ENCODE measurements around the gene ALK.

Gene ALK

DNA sequence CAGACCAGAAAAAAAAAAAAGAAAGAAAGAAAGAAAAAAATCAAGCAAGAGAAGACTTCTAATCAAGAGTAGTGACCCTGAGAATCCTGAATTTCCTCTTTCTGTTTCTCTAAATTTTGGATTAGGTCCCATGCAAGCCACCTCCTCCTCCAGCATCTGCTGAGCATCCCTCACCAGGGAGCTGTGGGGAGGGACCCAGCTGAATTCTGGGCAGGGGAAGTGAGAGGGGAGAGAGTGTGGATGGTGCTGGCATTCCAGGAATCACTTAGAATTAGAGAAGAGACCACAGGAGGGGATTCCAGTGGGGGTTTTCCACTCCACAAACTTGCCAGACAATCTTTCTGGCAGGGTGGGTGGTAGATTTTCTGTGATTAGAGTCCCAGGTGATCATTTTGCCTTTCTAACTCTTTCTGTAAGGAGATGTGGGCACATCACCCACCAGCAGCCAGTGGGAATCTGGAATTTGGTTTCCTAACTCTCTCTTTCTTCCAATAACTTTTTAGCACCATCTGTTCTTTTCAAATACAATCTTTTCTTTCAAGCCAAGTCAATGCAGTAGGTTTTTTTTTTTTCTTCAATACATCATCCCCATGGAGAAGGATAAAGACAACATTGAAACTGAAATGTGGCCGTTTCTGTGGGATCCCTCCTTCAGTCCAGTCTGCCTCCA is 526.9 kb downstream of the ALK start:
- no peak for DNase-seq

DNA sequence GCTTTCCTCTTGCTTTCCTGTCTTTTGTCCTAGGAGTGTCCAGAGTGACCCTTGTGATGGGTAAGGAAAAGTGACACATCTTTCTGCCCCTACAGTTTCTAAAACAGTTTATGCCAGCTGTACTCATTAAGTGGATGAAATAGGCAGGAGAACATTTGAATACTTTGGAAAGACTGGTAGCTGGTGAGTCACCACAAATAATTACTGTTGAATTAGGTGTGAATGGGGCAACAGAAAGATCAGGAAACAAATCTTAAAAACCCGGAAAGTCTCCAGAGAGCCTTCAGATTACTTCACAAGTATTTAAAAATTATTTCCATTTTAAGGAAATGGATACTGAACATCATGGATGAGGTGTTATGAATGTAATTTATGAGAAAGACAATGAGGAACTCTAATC is 527.7 kb downstream of the ALK start:
- DNase-seq: no peak

DNA sequence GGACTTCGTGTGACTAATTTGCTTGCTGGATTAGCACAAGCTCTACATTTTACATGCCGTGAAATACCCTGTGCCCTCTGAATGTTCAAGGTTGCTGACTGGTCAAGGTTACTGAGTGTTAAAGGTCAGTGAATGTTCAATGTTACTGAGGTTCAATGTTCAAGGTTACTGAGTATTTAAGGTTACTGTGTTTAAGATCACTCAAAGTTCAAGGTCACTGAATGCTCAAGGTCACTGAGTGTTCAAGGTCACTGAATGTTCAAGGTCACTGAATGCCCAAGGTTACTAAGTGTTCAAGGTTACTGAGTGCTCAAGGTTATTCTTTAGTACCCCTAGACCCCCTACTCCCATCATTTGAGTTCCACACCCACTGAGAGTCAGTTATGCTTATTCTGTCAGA is 528.6 kb downstream of the ALK start:
- DNase-seq: no peak

DNA sequence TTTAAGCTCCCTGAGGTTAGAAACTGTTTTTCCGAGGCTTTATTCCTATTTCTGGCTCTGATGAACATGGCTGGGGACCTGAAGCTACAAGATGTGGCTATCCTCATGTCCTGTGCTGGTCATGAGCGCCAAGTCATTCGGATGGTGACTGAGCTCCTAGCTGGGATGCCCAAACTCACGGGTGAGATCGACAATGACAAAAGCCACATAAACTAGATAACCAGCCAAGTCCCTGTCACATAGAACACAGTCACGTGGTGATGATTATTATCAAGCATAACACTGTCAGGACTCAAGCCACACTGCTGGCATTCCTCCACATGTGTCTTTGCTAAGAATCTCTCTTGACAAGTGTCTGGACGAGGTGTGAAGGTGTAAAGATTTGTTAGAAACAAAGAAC is 531.2 kb downstream of the ALK start:
- DNase-seq: no peak

DNA sequence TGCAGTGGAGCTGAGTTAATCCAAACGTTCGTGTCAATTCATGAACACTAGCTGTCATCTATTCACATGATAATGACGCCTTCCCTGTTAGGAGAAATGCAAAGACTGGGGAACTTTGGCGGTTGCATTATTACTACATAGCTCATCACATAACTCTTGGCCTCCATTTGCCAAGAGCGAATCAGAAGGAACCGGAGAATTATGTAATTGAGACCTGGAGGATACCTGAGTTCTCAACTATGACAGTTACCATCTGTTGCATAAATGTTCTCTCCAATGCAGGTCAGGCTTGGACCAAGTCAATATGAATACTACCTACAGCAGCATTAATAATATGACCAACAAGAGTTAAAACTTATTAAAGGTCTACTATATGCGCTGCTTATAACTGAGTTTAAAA is 531.7 kb downstream of the ALK start:
- no peak for DNase-seq

DNA sequence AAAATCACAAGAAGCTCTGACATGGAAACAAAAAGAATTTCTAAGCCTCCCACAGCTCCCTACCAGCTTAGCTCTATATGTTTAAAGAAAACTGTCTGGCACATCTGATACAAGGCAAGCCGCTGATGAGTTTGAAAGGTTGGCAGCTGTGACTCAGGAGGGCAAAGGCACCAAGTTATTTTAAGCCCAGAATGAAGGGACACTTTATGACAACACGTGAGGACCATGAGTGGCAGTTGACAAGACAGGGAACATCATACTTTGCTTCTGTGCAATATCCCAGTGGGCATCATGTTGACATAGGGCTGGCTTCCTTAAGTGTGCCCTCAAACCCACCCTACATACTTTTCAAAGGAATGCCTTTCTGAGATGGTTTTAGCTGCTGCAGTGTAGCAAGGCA is 533.3 kb downstream of the ALK start:
- no peak for DNase-seq

DNA sequence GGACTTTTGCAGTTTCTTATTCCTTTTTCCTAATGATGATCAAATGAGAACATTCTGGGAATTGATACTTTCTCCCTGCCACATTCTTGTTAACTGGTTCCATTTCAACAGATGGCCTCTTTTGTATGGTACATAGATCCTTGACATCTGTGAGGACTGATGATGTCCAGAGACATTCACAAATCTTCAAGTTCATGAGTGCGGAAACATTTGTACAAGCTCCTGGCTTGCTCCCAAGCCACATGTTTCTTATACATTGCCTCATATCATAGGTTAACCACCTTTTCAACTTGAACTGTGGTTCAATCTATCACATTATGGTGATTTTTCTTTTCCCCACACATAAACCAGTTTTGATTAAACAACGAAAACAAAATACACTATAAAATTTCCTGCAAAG is 538.9 kb downstream of the ALK start:
- no peak for DNase-seq

DNA sequence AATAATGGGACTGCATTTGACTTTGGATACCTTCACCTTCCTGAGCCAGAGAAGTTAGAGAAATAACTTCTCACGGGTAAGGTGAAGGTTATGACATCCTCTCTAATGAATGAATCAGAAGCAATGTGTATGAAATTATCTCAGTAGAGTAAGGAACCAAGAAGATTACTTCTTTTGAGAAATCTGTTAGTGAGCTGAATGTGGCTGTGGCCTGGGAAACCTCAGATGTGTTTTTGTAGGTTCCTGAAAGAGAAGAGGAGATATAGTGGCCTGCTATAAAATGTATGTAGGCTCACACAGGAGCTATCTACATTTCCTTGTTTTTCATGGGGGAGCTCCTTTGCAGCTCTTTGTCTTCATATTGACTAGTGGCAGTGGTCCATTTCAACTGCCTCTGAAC is 543.6 kb downstream of the ALK start:
- no peak for DNase-seq

DNA sequence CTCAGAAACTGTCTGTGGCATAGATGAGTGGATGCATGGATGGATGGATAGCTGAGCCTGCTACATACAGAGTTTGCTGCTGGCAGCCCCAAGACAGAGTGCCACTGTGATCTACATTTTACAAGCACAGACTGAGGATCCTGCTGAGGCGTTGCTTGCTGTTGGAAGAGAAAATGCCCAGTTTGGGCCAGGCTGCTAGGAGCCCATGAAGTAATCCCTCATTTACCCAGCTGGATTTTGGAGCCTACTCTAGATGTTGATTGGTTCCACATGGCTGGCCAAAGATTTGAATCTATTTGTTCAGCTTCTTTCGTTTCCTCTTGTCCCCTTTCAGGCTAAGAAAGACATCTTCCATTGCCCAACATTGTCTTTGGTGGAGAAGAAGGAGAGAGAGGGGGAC is 544.8 kb downstream of the ALK start:
- no peak for DNase-seq

DNA sequence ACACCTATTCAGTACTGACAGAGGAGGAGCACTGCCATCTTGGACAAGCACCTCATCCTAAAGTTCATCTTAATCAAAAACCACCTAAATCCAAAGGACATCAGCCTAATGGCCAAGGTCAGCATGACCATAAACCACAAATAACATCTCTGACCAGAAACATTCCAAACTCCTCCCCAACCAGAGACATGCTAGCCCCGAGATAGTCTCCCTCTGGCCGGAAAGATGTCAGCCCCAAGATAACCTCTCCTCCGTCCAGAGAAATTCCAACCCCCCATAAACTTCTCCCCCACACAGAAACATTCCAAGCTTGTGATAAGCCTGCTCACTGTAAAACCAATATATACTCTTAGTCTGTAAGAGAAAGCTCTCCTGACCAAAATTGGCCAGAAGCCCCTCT is 545.5 kb downstream of the ALK start:
- DNase-seq: no peak

DNA sequence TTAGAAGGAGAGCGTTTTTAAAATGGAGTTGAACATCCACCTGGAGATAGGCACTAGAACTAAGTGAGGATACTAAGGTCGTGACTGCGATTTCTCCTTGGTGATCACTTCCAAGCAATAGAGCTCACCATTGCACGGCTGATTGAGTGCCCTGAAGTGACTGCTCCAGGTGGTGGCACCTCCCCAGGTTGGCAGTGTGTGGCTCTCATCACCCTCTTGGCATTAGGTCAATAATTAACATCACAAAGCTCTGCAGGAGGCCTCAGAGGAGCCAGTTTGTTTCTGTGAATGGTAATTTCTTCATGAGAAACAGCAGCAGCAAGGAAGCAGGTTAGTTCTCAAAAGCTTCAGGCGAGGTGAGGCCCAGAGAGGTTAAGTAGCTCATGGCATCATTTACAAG is 546.6 kb downstream of the ALK start:
- DNase-seq: peak; percentile 33

DNA sequence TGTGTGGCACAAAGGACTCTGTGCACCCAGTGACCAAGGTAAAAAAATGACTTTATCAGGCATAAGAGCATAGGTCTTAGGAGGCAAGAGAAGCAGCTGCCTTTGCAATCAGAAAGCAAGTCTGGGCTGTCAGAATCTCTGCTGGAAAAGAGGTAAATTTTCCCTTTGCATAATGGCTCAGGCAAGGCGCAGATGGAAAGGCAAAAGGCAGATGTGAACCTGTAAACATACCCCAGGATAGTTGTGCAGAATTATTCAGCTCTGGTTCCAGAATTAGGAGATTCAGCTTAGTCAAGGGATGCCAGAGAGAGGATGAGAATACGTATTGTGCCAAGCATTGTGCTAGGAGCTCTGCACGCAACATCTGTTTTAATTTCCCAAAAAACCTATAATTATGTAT is 547.5 kb downstream of the ALK start:
- DNase-seq: no peak

DNA sequence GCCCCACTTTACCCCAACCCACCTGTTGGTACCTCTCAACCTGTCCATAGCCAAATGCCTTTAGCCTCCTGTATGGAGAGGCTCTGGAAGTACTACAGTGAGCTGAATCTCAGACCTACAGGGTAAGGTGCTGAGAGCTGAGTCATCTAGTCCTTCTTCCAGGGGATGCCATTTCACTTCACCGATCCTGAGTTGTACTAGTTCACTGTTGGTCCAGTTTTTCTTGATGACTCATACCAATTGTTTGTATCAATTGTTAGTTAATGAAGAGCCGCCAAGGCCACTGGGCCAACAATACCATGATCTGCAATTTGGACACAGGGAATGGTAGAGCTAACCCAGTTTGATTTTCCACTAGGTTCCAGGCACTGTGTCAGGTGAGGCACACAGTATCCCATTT is 549.2 kb downstream of the ALK start:
- no peak for DNase-seq

DNA sequence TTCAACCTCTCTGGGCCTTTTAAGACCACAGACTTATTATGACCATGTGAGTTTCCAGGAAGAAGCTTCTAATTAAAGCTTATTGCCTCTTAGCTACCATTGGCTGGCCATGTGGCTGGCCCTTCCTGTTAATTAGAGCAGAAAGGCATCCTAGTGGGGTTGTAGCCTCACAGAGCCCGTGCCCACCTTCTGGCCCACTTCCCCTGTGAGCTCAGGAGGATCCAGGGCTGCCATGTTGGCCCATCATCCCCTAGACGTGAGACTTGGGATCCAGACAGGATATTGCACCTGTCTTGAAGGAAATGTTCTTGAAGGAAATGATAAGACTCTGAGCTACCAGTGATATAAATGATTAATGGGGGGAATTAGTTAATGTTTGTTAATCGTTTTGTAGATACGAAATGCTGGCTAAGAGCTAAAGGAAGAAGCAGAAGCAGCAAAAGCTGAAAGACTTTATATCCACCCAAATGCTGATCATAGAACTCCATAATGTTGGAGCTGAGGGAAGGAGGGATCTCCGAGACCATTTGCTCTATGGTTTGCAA is 550.7 kb downstream of the ALK start:
- no peak for DNase-seq

DNA sequence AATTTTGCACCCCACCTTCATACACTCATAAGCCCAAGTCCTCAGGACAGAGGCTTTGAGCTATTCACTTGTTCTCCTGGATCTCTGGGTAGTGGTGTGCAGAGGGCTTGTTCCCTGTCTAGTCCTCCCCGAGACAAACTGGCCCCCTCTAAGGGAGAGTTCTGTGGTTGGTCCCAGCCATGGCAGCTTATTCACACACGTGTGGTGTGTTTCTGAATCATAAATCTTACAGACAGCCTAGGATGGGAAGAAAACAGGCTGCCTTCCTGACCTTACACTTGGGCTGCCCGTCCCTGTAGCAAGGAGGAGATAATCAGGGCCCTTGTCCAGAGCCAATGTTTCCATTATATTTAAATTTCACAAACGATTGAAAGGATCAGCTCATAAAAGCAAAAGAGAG is 551.2 kb downstream of the ALK start:
- no peak for DNase-seq

DNA sequence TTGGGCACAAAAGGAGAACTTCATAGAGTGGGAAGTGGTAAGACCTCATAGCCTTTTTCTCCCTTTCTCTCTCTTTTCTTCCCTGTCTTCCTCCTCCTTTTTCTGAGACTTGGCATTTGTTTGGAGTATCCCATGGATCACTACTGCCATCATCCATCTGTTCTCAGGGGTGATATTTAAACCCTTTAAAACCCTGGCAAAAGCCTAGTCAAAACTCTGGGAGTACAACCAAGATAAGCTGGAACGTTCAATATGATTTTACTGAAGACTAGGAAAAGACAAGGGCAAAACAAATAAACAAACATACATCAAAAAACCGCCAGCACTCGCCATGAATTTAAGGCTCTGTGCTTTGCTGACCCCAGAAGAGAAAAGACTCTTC is 552.7 kb downstream of the ALK start:
- no peak for DNase-seq

DNA sequence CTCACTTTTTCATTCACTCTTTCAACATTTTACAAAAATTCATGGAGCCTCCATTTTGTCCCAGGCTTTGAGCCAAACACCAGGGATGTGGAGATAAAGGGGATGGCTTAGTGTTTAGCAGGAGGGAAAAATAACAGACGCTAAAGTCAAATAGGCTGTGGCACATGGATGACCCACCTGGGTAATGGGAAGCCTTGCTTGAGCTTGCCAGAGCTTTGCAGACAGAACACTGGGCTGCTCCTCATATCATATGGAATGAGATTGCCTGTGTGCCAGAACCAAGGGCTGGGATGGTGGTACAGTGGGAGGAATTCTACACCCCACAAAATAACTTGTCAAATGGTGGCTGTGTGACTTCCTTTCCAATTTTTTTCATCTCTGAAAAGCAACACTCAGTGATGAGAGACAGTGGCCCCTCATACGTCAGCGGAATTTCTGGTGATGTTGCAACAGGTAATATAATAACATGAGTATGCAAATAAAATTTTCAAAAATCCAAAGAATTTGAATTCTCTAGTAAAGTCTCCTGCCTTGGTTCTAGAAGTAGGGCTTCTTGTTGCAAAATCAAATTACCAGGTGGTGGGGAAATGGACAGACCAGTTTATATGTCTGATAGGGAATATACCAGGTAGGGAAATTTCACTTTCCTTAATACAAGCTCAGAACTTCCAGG is 553.3 kb downstream of the ALK start:
- DNase-seq: no peak

DNA sequence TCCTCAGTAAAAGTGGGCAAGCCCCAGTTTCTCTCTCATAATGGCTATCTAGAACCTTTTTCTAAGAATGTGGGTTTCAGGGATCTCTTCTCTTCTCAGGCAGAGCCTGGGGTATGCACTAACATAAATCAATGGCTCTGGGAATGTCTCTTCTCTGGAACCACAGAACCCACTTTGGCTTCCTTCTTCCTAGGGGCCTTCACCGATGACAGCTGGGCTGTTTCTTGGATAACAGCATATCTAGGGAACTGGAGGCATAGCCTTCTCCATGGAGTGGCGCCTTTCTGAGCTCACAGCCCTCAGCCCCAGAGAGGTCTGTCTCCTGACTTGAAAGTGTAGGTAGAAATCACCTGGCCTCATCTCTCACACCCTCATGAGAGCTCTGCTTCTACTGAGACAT is 558.3 kb downstream of the ALK start:
- no peak for DNase-seq

DNA sequence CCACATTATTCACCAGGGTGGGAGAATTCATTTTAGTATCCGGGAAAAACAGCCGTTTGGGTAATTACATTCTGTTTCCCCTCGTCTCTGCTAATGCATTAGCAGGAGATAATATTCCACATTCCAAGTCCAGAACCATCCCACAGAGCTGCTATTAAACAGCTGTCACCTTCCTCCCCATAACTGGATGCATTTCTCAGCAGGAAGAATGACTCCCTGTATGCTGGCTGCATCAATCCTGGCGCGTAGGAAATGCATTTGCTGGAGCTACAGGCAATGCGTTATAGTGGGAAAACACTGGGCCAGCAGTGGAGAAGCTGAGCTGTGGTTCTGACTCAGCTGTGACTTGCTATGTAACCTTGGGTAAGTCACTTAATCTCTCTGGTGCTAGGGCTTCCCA is 560.2 kb downstream of the ALK start:
- DNase-seq: no peak

DNA sequence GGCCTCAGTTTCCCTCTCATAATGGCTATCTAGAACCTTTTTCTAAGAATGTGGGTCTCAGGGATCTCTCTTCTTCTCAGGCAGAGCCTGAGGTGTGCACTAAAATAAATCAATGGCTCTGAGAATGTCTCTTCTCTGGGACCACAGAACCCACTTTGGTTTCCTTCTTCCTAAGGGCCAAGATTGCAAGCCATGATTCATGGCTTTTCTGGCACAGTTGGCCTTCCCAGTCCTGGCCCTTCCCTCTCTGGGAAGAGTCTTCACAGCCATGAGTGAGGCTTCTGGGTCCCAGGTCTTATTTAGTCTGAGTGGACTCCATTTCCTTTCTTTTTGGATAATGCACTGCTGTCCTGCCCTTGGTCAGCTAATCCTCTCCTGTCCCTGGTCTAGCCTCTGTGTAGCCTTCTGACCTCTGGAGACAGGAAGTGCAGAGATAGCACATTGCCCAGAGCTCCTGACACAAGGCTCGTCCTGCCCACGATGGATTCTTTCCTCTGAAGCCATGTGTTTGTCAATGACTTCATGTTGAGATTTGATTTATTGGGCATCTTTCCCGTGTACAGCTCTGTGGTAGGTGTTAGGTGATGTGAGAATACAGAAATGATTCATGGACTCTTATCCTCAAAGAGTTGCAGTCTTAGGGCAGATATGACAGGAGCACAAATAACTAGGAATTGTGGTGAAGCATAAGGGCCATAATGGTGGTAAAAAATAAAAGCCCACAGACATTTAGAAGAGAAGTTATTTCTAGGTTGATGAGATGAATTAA is 561.2 kb downstream of the ALK start:
- no peak for DNase-seq

DNA sequence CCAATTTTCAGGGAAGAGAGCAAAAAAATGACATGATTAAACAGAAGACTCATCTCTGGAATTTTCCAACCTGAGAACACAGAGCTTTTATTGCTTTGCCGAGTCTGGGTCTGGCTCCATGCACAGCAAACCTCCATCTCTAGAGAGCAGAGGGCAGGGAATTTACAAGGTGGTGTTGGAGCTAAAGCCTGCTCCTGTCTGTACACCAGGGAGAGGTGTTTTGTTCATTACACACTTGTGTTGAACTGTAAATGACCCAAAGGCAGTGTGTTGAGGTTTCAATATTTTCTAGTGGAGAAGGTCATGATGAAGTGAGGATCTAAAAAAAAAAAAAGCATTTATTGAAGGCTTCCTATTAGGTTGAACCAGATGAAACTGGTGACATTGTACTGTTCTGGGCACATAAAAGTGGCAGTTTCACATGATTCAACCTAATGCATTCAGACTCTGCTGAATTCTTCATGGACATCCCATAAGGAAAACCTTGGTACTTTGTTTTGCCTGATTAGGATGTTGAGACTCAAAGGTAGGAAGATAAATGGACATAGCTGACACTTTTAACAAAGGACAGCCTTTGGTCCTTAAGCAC is 567.9 kb downstream of the ALK start:
- no peak for DNase-seq

DNA sequence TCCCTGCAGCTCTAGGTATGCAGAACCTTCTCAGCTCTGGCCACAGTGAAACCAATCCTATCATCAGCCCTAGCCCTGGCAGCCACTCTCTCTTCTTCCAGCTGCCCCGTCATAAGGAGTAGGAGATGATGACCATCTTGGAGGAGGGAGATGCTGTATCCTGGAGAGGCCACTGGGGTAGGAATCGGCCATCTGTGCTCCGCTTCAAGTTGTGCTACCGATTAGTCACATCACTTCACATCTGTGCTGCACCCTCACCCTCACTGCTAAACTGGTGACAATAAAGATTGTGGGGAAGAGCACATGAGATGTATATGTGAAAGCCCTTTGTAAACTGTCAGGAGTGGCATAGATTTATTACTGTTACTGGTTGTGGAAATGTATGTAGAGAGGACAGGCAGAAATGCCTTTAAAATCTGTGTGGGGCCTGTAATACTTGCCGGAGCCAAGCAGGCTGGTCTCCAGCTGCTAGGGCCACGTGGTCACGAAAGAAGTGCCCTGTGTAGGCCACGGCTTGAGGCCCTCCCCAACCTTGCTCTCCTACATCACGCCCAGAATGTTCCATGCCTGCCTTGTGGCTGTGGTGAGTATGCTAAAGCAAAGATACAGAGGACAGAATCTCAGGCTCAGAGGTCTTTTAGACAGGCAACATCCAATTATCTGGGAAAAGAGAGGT is 569.3 kb downstream of the ALK start:
- DNase-seq: no peak

DNA sequence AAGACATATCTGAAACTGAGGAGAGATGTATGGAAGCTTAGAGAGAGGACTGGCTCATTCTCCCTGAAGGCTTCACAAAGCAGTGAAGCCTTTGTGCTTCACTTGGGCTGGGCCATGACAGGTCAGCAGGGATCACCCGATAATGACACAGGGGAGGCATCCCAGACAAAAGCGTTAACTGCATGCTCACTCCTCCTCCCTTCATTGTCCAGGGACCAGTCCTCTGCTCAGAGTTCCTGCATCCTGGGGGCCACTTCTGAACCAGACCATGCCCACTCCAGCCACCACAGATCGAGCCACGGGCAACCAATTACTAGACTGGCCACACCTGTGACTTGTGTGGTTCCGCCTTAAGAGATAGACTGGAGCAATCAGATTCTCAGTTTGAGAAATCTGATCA is 570.1 kb downstream of the ALK start:
- DNase-seq: no peak
